Stimulated activated CD8-positive, alpha-beta memory T cell treated with anti-CD3 and anti-CD28 coated beads, Interleukin-7, amount 100 ng/mL, for 1 hour (primary cell): ENCODE results near the gene DAD1.
"Not testable (repeated sequence)": the region's sequence is repeated elsewhere in the genome, so short reads cannot be mapped to it uniquely, and the experiment has no call there.

Source experiments
- DNase-seq, 2 donors: peaks; one replicate each; pipeline ENCODE4 v3.0.0-alpha.2; 2020; ENCODE audit warnings: low read depth in 2 of 2

Gene DAD1

GRCh38 chr14:22598896-22599244 lies 9.8 kb upstream of the DAD1 start:
- DNase-seq = no peak

GRCh38 chr14:22598099-22598895 lies 9.3 kb upstream of the DAD1 start, which contains the start of gene ABHD4:
ABHD4 (plus strand) TSS chr14:22598300; CDS start chr14:22598307, 7 bp downstream.
- DNase-seq = peak; percentile 24 to 43

- DNase-seq = no peak
Measured at GRCh38 chr14:22597771-22598098, 8.7 kb upstream of the DAD1 start.

- no peak for DNase-seq
Measured at GRCh38 chr14:22597265-22597664, 8.2 kb upstream of the DAD1 start.

GRCh38 chr14:22596354-22596879 lies 7.4 kb upstream of the DAD1 start:
- no peak for DNase-seq

GRCh38 chr14:22594156-22594716 lies 5.2 kb upstream of the DAD1 start:
- DNase-seq = no peak

GRCh38 chr14:22593601-22594000 lies 4.6 kb upstream of the DAD1 start:
- DNase-seq = no peak

GRCh38 chr14:22593189-22593588 lies 4.2 kb upstream of the DAD1 start:
- no peak for DNase-seq

- no peak for DNase-seq
Measured at GRCh38 chr14:22588526-22589095, 413 bp downstream of the DAD1 start.

GRCh38 chr14:22587677-22588422 lies 1.2 kb downstream of the DAD1 start:
- DNase-seq = not testable (repeated sequence)

- DNase-seq = no peak
Measured at GRCh38 chr14:22587247-22587646, 1.8 kb downstream of the DAD1 start.

GRCh38 chr14:22583994-22584393 lies 5.0 kb downstream of the DAD1 start:
- DNase-seq = no peak

GRCh38 chr14:22580625-22581024 lies 8.4 kb downstream of the DAD1 start:
- DNase-seq = no peak

- no peak for DNase-seq
Measured at GRCh38 chr14:22579881-22580280, 9.1 kb downstream of the DAD1 start.

GRCh38 chr14:22579236-22579635 lies 9.8 kb downstream of the DAD1 start:
- no peak for DNase-seq

- DNase-seq = no peak
Measured at GRCh38 chr14:22577334-22577908, 11.6 kb downstream of the DAD1 start.

- DNase-seq = no peak
Measured at GRCh38 chr14:22573804-22574203, 15.2 kb downstream of the DAD1 start.

GRCh38 chr14:22572562-22573058 lies 16.4 kb downstream of the DAD1 start:
- DNase-seq = no peak

- peak; percentile 54 to 57 for DNase-seq
Measured at GRCh38 chr14:22570132-22570949, 18.7 kb downstream of the DAD1 start.

- DNase-seq = no peak
Measured at GRCh38 chr14:22569737-22570131, 19.3 kb downstream of the DAD1 start.
